ENCODE measurements around the gene SYK.
"Not testable (repeated sequence)": the region's sequence is repeated elsewhere in the genome, so short reads cannot be mapped to it uniquely, and the experiment has no call there.

Gene SYK

GRCh38 chr9:90801241-90801972 lies at the start of gene SYK:
Gene SYK (plus strand): TSS chr9:90801819. CDS start chr9:90843899, 42,080 bp downstream.
- in situ Hi-C loops (cut with HindIII; ENCODE audit: low sequenced_read_pairs): no loop called here

- in situ Hi-C loops (cut with HindIII; ENCODE audit: low sequenced_read_pairs): not testable (repeated sequence)
These were observed 45.9 kb upstream of the SYK start for GRCh38 chr9:90755514-90756371.

- in situ Hi-C loops (cut with HindIII; ENCODE audit: low sequenced_read_pairs): not testable (repeated sequence)
These were observed 41.0 kb upstream of the SYK start for GRCh38 chr9:90760577-90760976.

- in situ Hi-C loops (cut with HindIII; ENCODE audit: low sequenced_read_pairs): no loop called here
These were observed 34.9 kb upstream of the SYK start for GRCh38 chr9:90766731-90767130.

GRCh38 chr9:90767523-90768100 lies 34.0 kb upstream of the SYK start:
- in situ Hi-C loops (cut with HindIII; ENCODE audit: low sequenced_read_pairs): no loop called here

- in situ Hi-C loops (cut with HindIII; ENCODE audit: low sequenced_read_pairs): no loop called here
These were observed 31.4 kb upstream of the SYK start for GRCh38 chr9:90770182-90770738.

- in situ Hi-C loops (cut with HindIII; ENCODE audit: low sequenced_read_pairs): no loop called here
These were observed 30.7 kb upstream of the SYK start for GRCh38 chr9:90770927-90771326.

- in situ Hi-C loops (cut with HindIII; ENCODE audit: low sequenced_read_pairs): no loop called here
These were observed 29.2 kb upstream of the SYK start for GRCh38 chr9:90772386-90772785.

GRCh38 chr9:90773617-90774016 lies 28.0 kb upstream of the SYK start:
- in situ Hi-C loops (cut with HindIII; ENCODE audit: low sequenced_read_pairs): no loop called here

GRCh38 chr9:90774071-90774470 lies 27.5 kb upstream of the SYK start:
- in situ Hi-C loops (cut with HindIII; ENCODE audit: low sequenced_read_pairs): no loop called here

- in situ Hi-C loops (cut with HindIII; ENCODE audit: low sequenced_read_pairs): no loop called here
These were observed 26.9 kb upstream of the SYK start for GRCh38 chr9:90774682-90775081.

- in situ Hi-C loops (cut with HindIII; ENCODE audit: low sequenced_read_pairs): no loop called here
These were observed 26.0 kb upstream of the SYK start for GRCh38 chr9:90775657-90776056.

- in situ Hi-C loops (cut with HindIII; ENCODE audit: low sequenced_read_pairs): no loop called here
These were observed 22.9 kb upstream of the SYK start for GRCh38 chr9:90778746-90779145.

- in situ Hi-C loops (cut with HindIII; ENCODE audit: low sequenced_read_pairs): loop anchor here (10.0 kb wide), 1 partner anchor 91 kb away; no protein-coding TSS in a partner anchor
These were observed 18.1 kb upstream of the SYK start for GRCh38 chr9:90783552-90783951.

- in situ Hi-C loops (cut with HindIII; ENCODE audit: low sequenced_read_pairs): loop anchor here (10.0 kb wide), 1 partner anchor 91 kb away; no protein-coding TSS in a partner anchor
These were observed 17.7 kb upstream of the SYK start for GRCh38 chr9:90783964-90784363.

- in situ Hi-C loops (cut with HindIII; ENCODE audit: low sequenced_read_pairs): loop anchor here (10.0 kb wide), 1 partner anchor 87 kb away; no protein-coding TSS in a partner anchor
These were observed 13.7 kb upstream of the SYK start for GRCh38 chr9:90787771-90788460.

GRCh38 chr9:90788527-90788926 lies 13.1 kb upstream of the SYK start:
- in situ Hi-C loops (cut with HindIII; ENCODE audit: low sequenced_read_pairs): loop anchor here (10.0 kb wide), 1 partner anchor 86 kb away; no protein-coding TSS in a partner anchor

- in situ Hi-C loops (cut with HindIII; ENCODE audit: low sequenced_read_pairs): loop anchor here (10.0 kb wide), 1 partner anchor 85 kb away; no protein-coding TSS in a partner anchor
These were observed 12.2 kb upstream of the SYK start for GRCh38 chr9:90789408-90789807.

- in situ Hi-C loops (cut with HindIII; ENCODE audit: low sequenced_read_pairs): loop anchor here (10.0 kb wide), 1 partner anchor 85 kb away; no protein-coding TSS in a partner anchor
These were observed 11.8 kb upstream of the SYK start for GRCh38 chr9:90789862-90790261.

- in situ Hi-C loops (cut with HindIII; ENCODE audit: low sequenced_read_pairs): not testable (repeated sequence)
These were observed 8.6 kb upstream of the SYK start for GRCh38 chr9:90793024-90793423.
